ENCODE measurements around the gene KIAA0513. TPM values are rescaled to one million over a fixed set of nuclear protein-coding genes. Genes with fewer than 3 reads are reported as not detected.

Gene KIAA0513
- total RNA-seq, 1 donor from 2014 or later = 4.4 TPM

DNA sequence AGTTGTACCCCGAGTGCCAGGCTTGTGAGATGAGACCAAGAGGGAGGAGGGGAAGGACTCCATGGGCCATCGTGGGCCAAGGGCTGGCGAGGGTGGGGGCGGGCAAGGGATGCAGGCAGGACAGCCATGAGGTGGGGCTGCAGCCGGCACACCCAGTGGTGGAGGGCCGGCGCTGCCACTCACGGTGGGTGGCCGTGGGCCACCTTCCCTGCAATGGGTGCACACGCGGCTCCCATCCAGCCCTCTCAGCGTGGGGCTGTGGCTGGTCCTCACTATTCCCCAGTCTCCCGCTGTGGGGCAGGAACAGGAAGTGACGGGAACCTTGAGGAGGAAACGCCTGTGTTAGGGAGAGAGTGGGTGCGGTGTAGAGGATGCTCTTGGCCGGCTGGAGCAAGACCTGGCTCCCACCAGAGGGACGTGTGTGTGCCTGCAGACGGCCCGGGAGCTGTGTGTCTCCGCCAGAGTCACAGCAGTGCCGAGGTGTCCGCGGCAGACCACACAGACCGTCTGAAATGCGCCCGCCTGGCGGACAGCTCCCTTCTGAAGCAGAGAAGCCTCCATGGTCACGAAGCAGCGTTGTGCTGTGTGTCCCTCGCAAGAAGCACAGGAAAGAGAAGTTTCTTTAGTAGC is 61.1 kb downstream of the KIAA0513 start:
- DNase-seq (ENCODE audit: low read depth, low spot score) = no peak

- no peak for DNase-seq (ENCODE audit: low read depth, low spot score)
These were observed 61.9 kb downstream of the KIAA0513 start for GRCh38 chr16:85089525-85089924.

GRCh38 chr16:85090181-85090580 is 62.6 kb downstream of the KIAA0513 start:
- DNase-seq (ENCODE audit: low read depth, low spot score) = no peak

- no peak for DNase-seq (ENCODE audit: low read depth, low spot score)
These were observed 63.4 kb downstream of the KIAA0513 start for GRCh38 chr16:85090873-85091521.

GRCh38 chr16:85091522-85091910 is 63.9 kb downstream of the KIAA0513 start:
- no peak for DNase-seq (ENCODE audit: low read depth, low spot score)

- DNase-seq (ENCODE audit: low read depth, low spot score) = no peak
These were observed 64.7 kb downstream of the KIAA0513 start for GRCh38 chr16:85092309-85092708.

DNA sequence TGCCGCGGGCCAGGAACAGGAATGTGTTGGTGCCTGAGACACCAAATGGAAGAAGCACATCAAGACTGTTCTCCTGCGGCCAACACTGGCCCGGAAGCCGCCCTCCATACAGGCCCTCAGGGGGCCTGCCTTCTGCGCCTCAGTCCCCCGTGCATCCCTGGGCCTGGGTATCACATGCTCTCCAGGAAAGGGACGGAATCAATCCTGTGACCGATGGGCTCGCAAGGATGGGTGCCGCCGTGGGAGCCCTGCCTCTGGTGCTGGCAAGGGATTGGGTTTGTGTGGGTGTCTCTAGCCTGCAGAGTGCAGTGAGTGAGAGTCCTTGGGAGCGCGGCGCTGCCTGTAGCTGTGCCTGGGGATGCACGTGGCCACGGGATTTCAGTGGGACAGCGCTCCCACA is 65.3 kb downstream of the KIAA0513 start:
- DNase-seq (ENCODE audit: low read depth, low spot score) = no peak

DNA sequence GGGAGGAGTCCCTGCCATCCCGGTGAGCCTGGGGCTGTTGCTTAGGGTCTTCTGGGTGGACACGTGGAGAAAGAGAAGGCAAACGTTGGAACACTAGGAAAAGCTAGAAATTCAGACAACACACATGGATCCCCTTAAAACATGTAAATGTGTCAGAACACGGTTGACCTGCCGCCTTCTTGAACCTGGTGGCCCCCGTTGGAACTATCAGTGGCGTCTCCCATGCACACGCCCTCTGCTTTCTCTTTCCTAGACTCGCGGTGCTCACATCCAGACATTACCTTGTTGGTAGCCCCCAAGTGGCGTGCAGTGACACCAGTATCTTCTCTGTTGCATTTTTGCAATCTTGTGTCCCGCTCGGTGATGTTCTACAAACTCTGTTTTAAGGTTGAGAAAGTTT is 66.1 kb downstream of the KIAA0513 start:
- no peak for DNase-seq (ENCODE audit: low read depth, low spot score)

DNA sequence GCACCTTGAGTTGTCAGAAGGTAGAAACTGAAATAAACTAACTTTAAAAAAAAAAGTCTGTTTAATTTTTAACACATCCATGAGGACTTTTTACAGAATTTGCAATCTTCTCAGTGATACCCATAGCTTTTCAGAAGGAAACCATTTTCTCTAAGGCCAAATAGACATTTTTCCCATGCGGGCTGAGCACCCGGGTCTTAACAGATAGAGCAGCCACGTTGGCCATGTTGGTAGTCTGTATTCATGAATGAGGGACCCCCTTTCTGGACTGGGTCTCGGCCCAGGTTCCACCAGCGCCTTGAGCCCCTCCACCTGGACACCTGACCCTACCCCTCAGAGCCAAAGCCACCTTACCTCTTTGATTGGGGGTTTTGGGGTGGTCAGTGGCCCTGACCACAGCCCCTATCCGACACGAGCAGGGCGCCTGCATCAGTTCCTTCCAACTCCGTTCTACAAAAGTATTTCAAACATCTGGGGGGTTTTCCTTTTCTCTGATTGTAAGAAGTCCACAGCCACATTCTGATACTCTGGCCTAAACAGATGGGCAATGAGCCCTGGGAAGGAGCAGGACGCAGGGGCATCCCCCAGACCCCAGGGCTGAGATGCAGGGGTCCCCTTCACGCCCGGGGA is 66.7 kb downstream of the KIAA0513 start:
- DNase-seq (ENCODE audit: low read depth, low spot score) = no peak

DNA sequence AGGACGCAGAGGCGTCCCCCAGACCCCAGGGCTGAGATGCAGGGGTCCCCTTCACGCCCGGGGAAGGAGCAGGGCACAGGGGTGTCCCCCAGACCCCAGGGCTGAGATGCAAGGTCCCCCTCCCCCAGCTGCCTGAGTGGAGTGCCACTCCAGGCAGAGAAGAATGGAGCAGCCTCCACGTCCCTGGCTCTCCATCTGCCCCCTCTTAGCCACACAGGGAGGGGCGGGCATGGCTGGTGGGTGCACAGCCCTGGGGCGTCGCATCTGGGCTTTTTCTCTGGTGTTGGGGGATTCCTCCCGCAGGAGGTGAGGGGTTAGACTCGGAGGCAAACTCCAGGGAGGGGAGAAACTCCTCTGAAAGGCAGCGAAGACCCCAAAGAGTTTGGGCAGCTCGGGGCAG is 67.2 kb downstream of the KIAA0513 start:
- DNase-seq (ENCODE audit: low read depth, low spot score) = no peak

DNA sequence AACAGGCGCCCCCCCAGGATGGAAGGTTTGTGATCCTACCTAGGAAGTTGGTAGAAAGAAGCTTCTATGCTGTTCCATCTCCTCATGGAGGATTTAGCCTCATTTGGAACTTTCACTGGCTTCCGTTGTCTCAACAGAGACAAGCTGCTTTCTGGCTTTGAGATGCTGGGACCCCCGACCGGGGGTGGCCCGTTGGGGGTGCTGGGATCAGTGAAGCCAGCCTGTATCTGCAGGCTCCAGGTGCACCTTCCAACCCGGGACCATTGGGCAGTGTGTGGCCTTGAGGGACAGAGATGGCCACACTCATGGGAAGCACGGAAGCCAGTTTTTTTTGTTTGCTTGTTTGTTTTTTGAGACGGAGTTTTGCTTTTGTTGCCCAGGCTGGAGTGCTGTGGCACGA is 69.3 kb downstream of the KIAA0513 start:
- DNase-seq (ENCODE audit: low read depth, low spot score) = no peak

DNA sequence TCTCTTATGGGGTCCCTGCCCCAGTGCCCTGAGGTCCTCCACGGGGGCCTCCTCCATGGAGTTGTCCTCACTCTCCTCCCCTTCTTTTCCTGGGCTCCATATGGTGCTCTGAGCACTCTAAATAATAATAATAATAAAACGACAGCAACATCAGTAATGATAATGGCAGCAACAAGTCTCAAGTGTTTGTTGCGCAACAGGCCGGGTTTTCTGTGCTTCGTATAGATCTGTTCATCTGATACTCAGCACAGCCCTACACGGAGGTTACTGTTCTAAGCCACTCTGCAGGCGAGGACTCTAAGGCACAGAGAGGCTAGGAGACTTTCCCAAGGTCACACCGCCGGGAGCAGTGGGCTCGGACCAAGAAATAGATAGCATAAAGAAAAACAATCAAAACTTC is 71.0 kb downstream of the KIAA0513 start:
- DNase-seq (ENCODE audit: low read depth, low spot score) = no peak

DNA sequence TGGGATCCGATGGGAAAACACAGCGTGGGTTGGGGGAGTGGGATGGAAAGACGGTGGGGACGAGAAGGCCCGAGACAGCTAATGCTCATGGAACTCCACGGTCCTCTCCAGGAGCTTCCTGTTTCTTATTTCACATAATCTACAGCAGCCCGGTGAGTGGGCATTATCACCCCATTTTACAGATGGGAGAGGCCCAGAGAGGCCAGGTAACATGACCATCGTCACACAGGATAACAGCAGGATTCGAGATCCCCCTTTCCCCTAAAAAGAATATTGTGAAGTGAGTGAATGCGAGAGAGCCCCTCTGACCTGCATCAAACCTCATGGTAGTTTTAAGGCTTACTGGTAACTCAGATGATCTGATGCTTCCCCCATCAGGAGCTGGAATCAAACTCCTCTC is 72.7 kb downstream of the KIAA0513 start:
- no peak for DNase-seq (ENCODE audit: low read depth, low spot score)

DNA sequence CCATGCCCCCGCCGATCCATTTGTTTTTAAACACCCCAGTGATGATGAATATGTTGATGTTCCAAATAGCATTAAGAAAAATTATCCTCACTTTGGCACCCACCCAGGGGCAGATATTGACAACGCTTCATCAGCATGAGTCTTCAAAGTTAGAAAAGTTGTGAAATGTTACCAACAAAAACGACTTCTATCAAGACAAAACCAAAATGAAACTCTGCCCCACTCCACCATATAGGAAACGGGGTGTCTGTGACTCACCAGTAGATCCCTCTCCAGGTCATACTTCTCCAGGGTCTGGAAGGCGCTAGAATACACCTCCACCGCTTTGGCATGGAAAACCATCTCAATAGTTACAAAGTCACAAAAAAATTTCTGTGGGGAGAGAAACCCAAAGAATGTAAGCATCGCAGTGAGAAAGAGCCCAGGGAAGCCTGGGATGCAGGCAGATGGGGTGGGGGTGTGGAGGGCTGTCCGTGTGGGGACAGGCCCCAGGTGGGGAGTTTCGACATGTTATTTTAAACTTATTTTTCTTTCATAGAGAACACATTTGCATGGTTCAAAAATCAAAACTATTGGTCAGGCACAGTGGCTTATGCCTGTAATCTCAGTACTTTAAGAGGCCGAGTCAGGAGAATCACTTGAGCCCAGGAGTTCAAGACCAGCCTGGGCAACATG is 74.5 kb downstream of the KIAA0513 start:
- DNase-seq (ENCODE audit: low read depth, low spot score) = no peak

GRCh38 chr16:85103114-85104079 is 75.8 kb downstream of the KIAA0513 start:
- DNase-seq (ENCODE audit: low read depth, low spot score) = no peak

DNA sequence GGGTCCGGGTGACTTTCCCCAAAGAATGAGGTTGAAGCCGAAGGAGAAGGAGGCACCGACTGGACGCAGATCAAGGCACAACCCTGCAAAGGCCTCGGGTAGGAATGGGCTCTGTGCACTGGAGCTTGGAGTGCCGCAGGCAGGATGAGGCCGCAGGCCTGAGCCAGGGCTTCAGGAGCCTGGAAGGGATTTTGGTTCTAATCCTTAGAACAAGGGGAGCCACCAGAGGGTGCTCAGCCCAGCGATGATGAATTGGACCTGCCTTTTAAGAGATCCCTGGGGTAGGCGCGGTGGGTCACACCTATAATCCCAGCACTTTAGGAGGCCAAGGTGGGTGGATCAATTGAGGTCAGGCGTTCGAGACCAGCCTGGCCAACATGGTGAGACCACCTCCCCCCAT is 76.6 kb downstream of the KIAA0513 start:
- DNase-seq (ENCODE audit: low read depth, low spot score) = no peak

GRCh38 chr16:85104821-85105391 is 77.3 kb downstream of the KIAA0513 start:
- DNase-seq (ENCODE audit: low read depth, low spot score) = no peak

DNA sequence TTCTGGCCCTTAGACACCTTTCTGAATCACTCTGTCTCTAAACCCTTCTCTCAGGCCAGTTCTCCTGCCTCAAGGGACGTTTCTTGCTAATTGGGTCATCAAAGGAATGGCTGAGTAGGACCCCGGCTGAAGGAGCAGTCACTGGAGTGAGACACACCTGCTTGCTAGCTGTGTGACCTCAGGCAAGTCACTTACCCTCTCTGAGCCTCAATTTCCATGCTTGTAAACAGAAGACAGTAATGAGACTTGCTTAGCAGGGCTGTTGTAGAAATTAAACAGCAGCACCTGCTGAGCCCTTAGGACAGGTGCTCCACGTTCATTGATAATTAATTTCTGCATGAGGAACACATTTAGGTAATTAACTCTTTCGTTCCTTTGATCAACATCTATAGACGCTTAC is 77.9 kb downstream of the KIAA0513 start:
- DNase-seq (ENCODE audit: low read depth, low spot score) = no peak

- no peak for DNase-seq (ENCODE audit: low read depth, low spot score)
These were observed 79.5 kb downstream of the KIAA0513 start for GRCh38 chr16:85107083-85107482.

GRCh38 chr16:85107532-85107931 is 79.9 kb downstream of the KIAA0513 start:
- no peak for DNase-seq (ENCODE audit: low read depth, low spot score)

GRCh38 chr16:85110105-85110504 is 82.5 kb downstream of the KIAA0513 start:
- DNase-seq (ENCODE audit: low read depth, low spot score) = no peak

All from pulmonary artery endothelial cell (primary cell).